Neural cell (in vitro differentiated cells): ENCODE measurements around the gene IGFBP7. TPM values are rescaled to one million over a fixed set of nuclear protein-coding genes. Genes with fewer than 3 reads are reported as not detected.

Experiments used
- H2AFZ ChIP-seq: fragments of 200-600, 300-800 bp; sonication (generic), shearing (Covaris generic); 2 replicates; pipeline ENCODE4 v1.6.0; 2014; ENCODE audit warnings: low read depth, mild to moderate bottlenecking, antibody characterized with exemption, low read length, moderate library complexity
- H3F3A ChIP-seq: fragments of 200-600 bp; shearing (Covaris generic); 2 replicates; pipeline ENCODE4 v1.6.1; 2016; ENCODE audit warnings: mild to moderate bottlenecking, moderate library complexity, mixed read lengths, antibody characterized with exemption, low read length; ENCODE audit not compliant: insufficient read depth, poor library complexity, severe bottlenecking
- H3K27ac ChIP-seq: fragments of 200-600, 300-800 bp; sonication (generic), shearing (Covaris generic); 2 replicates; pipeline ENCODE4 v1.5.1; 2014; ENCODE audit warnings: mild to moderate bottlenecking, low read length, moderate library complexity
- H3K27me3 ChIP-seq: fragments of 300-800, 200-600 bp; sonication (generic), shearing (Covaris generic); 2 replicates; pipeline ENCODE4 v1.6.0; 2014; ENCODE audit warnings: mild to moderate bottlenecking, low read depth, low read length, moderate library complexity; ENCODE audit not compliant: insufficient read depth
- H3K36me3 ChIP-seq: fragments of 300-800, 200-600 bp; sonication (generic), shearing (Covaris generic); 2 replicates; pipeline ENCODE4 v1.5.1; 2014; ENCODE audit warnings: mild to moderate bottlenecking, antibody characterized with exemption, low read length, moderate library complexity; ENCODE audit not compliant: insufficient read depth
- H3K4me2 ChIP-seq: fragments of 300-800, 200-600 bp; sonication (generic), shearing (Covaris generic); 2 replicates; pipeline ENCODE4 v1.6.0; 2014; ENCODE audit warnings: mild to moderate bottlenecking, low read length
- H3K4me3 ChIP-seq: fragments of 300-800, 200-600 bp; sonication (generic), shearing (Covaris generic); 2 replicates; pipeline ENCODE4 v1.5.1; 2014; ENCODE audit warnings: mild to moderate bottlenecking, low read length, moderate library complexity
- H3K79me2 ChIP-seq: fragments of 200-600 bp; shearing (Covaris generic); replicated peaks from 2 replicates; pipeline ENCODE4 v1.6.0; 2014; ENCODE audit warnings: mild to moderate bottlenecking, low read length, moderate library complexity; ENCODE audit not compliant: insufficient read depth
- H3K9ac ChIP-seq: fragments of 300-800, 200-600 bp; sonication (generic), shearing (Covaris generic); 2 replicates; pipeline ENCODE4 v1.6.1; 2016; ENCODE audit warnings: mild to moderate bottlenecking, low read length, mixed read lengths
- H3K9me2 ChIP-seq: fragments of 200-600 bp; shearing (Covaris generic); 2 replicates; pipeline ENCODE4 v1.6.1; 2016; ENCODE audit warnings: mild to moderate bottlenecking, low read length, mixed read lengths; ENCODE audit not compliant: insufficient read depth
- H3K9me3 ChIP-seq: fragments of 200-600, 300-800 bp; sonication (generic), shearing (Covaris generic); 2 replicates; pipeline ENCODE4 v1.6.1; 2016; ENCODE audit warnings: mild to moderate bottlenecking, mixed run types, low read length, moderate library complexity, mixed read lengths
- H4K20me1 ChIP-seq: fragments of 200-600 bp; shearing (Covaris generic); 2 replicates; pipeline ENCODE4 v1.6.1; 2016; ENCODE audit warnings: mild to moderate bottlenecking, mixed run types; ENCODE audit not compliant: insufficient read depth
- EP300 ChIP-seq: fragments of 450-650 bp; conservative IDR thresholded peaks from 2 replicates; pipeline ENCODE4 v1.6.1; 2014; ENCODE audit warnings: antibody characterized with exemption, mild to moderate bottlenecking, moderate library complexity; ENCODE audit not compliant: poor library complexity, severe bottlenecking
- EZH2 ChIP-seq: fragments of 200-600, 300-800 bp; shearing (Covaris generic), sonication (generic); IDR thresholded peaks from 2 replicates; pipeline ENCODE4 v1.6.1; 2014; ENCODE audit warnings: antibody characterized with exemption, low read length, borderline replicate concordance, mild to moderate bottlenecking; ENCODE audit not compliant: insufficient read depth, poor library complexity, severe bottlenecking
- MXI1 ChIP-seq: fragments of 450-650 bp; conservative IDR thresholded peaks from 2 replicates; pipeline ENCODE4 v1.6.1; 2014; ENCODE audit warnings: antibody characterized with exemption, mild to moderate bottlenecking; ENCODE audit not compliant: poor library complexity, severe bottlenecking
- POLR2AphosphoS5 ChIP-seq: IDR thresholded peaks from 2 replicates; pipeline ENCODE4 v1.6.1; 2012
- RAD21 ChIP-seq: fragments of 450-650 bp; conservative IDR thresholded peaks from 2 replicates; pipeline ENCODE4 v1.6.1; 2014; ENCODE audit warnings: antibody characterized with exemption, mild to moderate bottlenecking, moderate library complexity
- SMC3 ChIP-seq: fragments of 450-650 bp; conservative IDR thresholded peaks from 2 replicates; pipeline ENCODE4 v1.6.1; 2014; ENCODE audit warnings: antibody characterized with exemption, mild to moderate bottlenecking, moderate library complexity; ENCODE audit not compliant: poor library complexity
- TAF1 ChIP-seq: IDR thresholded peaks from 2 replicates; pipeline ENCODE4 v1.6.1; 2012; ENCODE audit warnings: low read depth
- polyA minus RNA-seq: library from RNA; depleted of rRNA, polyadenylated mRNA; stranded (reverse); fragments of >200 nt; gene quantifications from 2 replicates; pipeline ENCODE4 v1.2.3, GENCODE V29; 2014
- polyA plus RNA-seq: library from polyadenylated mRNA; depleted of rRNA; stranded (reverse); fragments of >200 nt; gene quantifications from 2 replicates; pipeline ENCODE4 v1.2.3, GENCODE V29; 2014
- TF ChIP-seq, protein P1 (sequence below): IDR thresholded peaks from 2 replicates; pipeline ENCODE4 v1.6.1; 2012; ENCODE audit warnings: borderline replicate concordance
- TF ChIP-seq, protein P2 (sequence below): fragments of 450-650 bp; IDR thresholded peaks from 2 replicates; pipeline ENCODE4 v1.5.1; 2014; ENCODE audit warnings: antibody characterized with exemption, mild to moderate bottlenecking, moderate library complexity; ENCODE audit not compliant: poor library complexity, severe bottlenecking

Gene IGFBP7, protein sequence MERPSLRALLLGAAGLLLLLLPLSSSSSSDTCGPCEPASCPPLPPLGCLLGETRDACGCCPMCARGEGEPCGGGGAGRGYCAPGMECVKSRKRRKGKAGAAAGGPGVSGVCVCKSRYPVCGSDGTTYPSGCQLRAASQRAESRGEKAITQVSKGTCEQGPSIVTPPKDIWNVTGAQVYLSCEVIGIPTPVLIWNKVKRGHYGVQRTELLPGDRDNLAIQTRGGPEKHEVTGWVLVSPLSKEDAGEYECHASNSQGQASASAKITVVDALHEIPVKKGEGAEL
- polyA plus RNA-seq (0.33 TPM in 1 of 2 replicates, not detected in the other), polyA minus RNA-seq (not detected in 2 replicates)

DNA sequence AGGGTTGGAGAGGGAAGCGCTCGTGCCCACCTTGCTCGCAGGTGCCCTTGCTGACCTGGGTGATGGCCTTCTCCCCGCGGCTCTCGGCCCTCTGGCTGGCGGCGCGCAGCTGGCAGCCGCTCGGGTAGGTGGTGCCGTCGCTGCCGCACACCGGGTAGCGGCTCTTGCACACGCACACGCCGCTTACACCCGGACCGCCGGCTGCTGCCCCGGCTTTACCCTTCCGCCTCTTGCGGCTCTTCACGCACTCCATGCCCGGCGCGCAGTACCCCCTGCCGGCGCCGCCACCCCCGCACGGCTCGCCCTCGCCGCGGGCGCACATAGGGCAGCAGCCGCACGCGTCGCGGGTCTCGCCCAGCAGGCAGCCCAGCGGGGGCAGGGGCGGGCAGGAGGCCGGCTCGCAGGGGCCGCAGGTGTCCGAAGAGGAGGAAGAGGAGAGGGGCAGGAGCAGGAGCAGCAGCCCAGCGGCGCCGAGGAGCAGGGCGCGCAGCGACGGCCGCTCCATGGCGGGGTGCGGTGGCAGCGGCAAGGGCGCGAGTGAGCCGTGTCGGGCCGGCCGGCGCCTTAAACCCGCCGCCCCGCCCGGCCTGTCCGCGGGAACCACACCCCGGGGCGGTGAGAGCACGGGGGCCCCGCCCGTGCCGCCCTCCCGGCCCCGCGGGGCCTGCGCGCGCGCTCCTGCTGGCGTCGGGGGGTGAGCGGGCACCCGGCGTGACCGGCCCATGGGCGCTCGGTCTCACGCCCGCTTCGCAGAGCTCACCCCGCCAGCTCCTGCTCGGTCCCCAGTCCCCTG lies at the start of gene IGFBP7:
Gene IGFBP7 (minus strand): TSS at position 539 of the 793 bp plus-strand sequence. CDS start 34 bp downstream, at position 505.
- Histone ChIP-seq H3K9me3 (no peaks in the 10 kb centered on the region), H3K4me2 (no peak within 1 kb of the TSS), H2AFZ (no peak within 1 kb of the TSS), H3K9ac (peak within 1 kb of the TSS; percentile 12), H3K36me3 (no peaks in the 10 kb centered on the region), H3K9me2 (no peaks in the 10 kb centered on the region), H3K27me3 (peaks cover 30% of the 10 kb centered on the region), H4K20me1 (no peaks in the 10 kb centered on the region), H3F3A (no peaks in the 10 kb centered on the region), H3K27ac (no peak within 1 kb of the TSS), H3K4me3 (peak within 1 kb of the TSS; percentile 57), H3K79me2 (no peaks in the 10 kb centered on the region)
- TF ChIP-seq, protein P1, sequence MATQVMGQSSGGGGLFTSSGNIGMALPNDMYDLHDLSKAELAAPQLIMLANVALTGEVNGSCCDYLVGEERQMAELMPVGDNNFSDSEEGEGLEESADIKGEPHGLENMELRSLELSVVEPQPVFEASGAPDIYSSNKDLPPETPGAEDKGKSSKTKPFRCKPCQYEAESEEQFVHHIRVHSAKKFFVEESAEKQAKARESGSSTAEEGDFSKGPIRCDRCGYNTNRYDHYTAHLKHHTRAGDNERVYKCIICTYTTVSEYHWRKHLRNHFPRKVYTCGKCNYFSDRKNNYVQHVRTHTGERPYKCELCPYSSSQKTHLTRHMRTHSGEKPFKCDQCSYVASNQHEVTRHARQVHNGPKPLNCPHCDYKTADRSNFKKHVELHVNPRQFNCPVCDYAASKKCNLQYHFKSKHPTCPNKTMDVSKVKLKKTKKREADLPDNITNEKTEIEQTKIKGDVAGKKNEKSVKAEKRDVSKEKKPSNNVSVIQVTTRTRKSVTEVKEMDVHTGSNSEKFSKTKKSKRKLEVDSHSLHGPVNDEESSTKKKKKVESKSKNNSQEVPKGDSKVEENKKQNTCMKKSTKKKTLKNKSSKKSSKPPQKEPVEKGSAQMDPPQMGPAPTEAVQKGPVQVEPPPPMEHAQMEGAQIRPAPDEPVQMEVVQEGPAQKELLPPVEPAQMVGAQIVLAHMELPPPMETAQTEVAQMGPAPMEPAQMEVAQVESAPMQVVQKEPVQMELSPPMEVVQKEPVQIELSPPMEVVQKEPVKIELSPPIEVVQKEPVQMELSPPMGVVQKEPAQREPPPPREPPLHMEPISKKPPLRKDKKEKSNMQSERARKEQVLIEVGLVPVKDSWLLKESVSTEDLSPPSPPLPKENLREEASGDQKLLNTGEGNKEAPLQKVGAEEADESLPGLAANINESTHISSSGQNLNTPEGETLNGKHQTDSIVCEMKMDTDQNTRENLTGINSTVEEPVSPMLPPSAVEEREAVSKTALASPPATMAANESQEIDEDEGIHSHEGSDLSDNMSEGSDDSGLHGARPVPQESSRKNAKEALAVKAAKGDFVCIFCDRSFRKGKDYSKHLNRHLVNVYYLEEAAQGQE, result no peak
- TF ChIP-seq RAD21, result no peak
- no peak for TF ChIP-seq TAF1
- no peak for TF ChIP-seq SMC3
- TF ChIP-seq EZH2, result peak; percentile 65
- TF ChIP-seq, protein P2, sequence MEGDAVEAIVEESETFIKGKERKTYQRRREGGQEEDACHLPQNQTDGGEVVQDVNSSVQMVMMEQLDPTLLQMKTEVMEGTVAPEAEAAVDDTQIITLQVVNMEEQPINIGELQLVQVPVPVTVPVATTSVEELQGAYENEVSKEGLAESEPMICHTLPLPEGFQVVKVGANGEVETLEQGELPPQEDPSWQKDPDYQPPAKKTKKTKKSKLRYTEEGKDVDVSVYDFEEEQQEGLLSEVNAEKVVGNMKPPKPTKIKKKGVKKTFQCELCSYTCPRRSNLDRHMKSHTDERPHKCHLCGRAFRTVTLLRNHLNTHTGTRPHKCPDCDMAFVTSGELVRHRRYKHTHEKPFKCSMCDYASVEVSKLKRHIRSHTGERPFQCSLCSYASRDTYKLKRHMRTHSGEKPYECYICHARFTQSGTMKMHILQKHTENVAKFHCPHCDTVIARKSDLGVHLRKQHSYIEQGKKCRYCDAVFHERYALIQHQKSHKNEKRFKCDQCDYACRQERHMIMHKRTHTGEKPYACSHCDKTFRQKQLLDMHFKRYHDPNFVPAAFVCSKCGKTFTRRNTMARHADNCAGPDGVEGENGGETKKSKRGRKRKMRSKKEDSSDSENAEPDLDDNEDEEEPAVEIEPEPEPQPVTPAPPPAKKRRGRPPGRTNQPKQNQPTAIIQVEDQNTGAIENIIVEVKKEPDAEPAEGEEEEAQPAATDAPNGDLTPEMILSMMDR, result no peak
- TF ChIP-seq EP300, result no peak
- TF ChIP-seq POLR2AphosphoS5, result no peak

DNA sequence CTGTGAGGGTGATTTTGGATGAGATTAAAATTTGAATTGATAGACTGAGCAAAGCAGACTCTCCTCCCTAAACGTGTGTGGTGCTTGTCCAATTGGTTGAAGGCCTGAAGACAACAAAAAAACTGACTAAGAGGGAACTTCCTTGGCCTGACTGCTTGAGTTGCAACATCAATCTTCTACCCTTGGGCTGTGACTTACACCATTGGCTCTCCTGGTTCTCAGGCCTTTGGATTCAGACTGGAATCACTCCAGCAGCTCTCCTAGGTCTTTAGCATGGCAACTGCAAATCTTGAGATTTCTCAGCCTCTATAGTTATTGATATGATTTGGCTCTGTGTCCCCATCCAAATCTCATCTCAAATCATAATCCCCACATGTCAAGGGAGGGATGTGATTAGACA lies 49.7 kb upstream of the IGFBP7 start:
- no peak for TF ChIP-seq SMC3
- TF ChIP-seq MXI1, result no peak
- no peak for TF ChIP-seq TAF1
- TF ChIP-seq, protein P2, result no peak
- no peak for TF ChIP-seq EZH2
- no peak for TF ChIP-seq RAD21
- Histone ChIP-seq H3K4me2 (no peak overlapping the region), H3K4me3 (no peak overlapping the region), H3K9ac (no peak overlapping the region), H3F3A (no peaks in the 10 kb centered on the region), H4K20me1 (no peaks in the 10 kb centered on the region), H3K27ac (no peak overlapping the region), H3K79me2 (no peaks in the 10 kb centered on the region), H3K9me2 (no peaks in the 10 kb centered on the region), H2AFZ (no peak overlapping the region), H3K27me3 (no peaks in the 10 kb centered on the region), H3K9me3 (no peaks in the 10 kb centered on the region), H3K36me3 (no peaks in the 10 kb centered on the region)
